ENCODE results near the gene KCNAB1. TPM values are rescaled to one million over a fixed set of nuclear protein-coding genes. Genes with fewer than 3 reads are reported as not detected.

Gene KCNAB1
- total and polyA plus RNA-seq, 2 donors (not counting 3 experiments of a cell fraction or from before 2014, with no cell fraction given): 0.21 TPM; not detected in 1

- intact Hi-C loops (cut with micrococcal nuclease): no loop called here
- POLR2A ChIA-PET: no interaction called here
- no peak for DNase-seq (ENCODE audit: low read depth, low spot score)
- no peak overlapping the region for H3K4me2 ChIP-seq (ENCODE audit: insufficient read depth, low read length)
- dilution Hi-C loops (cut with MboI; ENCODE audit: extremely low pct_ligation_motif_present, low sequenced_read_pairs): no loop called here
- no peak overlapping the region for H3K27ac ChIP-seq (ENCODE audit: insufficient read depth, low read depth, low read length)
- H3K27me3 ChIP-seq (ENCODE audit: control insufficient read depth in 2 of 2, insufficient read depth in 2 of 2, low read length in 2 of 2): no peaks in the 10 kb centered on the region
- no peak for TF ChIP-seq EZH2 (IDR thresholded peaks at IDR 0.05; ENCODE audit: borderline replicate concordance, low read depth, low read length, severe bottlenecking)
- TF ChIP-seq POLR2A (IDR thresholded peaks at IDR 0.05; ENCODE audit: low read depth, low read length): no peak
- no peak for TF ChIP-seq GATA2 (IDR thresholded peaks at IDR 0.05; ENCODE audit: insufficient read depth, insufficient read length, low read depth, low read length)
- no peak for TF ChIP-seq JUN (IDR thresholded peaks at IDR 0.05; ENCODE audit: borderline replicate concordance, insufficient read depth, insufficient read length, low read depth)
- TF ChIP-seq, protein P1, sequence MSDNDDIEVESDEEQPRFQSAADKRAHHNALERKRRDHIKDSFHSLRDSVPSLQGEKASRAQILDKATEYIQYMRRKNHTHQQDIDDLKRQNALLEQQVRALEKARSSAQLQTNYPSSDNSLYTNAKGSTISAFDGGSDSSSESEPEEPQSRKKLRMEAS (IDR thresholded peaks at IDR 0.05; ENCODE audit: insufficient read depth, insufficient read length): no peak
- TF ChIP-seq CTCF (IDR thresholded peaks at IDR 0.05; ENCODE audit: extremely low read depth in 1 of 2, insufficient read depth in 1 of 2, low read depth in 1 of 2, low read length in 2 of 2): no peak
- TF ChIP-seq POLR2AphosphoS5 (IDR thresholded peaks at IDR 0.05; ENCODE audit: insufficient read depth, low read depth, low read length): no peak
- TF ChIP-seq MYC (IDR thresholded peaks at IDR 0.05; ENCODE audit: low read depth, low read length): no peak
- no peak for TF ChIP-seq FOS (IDR thresholded peaks at IDR 0.05; ENCODE audit: borderline replicate concordance, insufficient read depth, low read length)
- H3K36me3 ChIP-seq (ENCODE audit: control insufficient read depth in 2 of 2, extremely low read depth in 1 of 2, insufficient read depth in 2 of 2, low read length in 2 of 2): no peaks in the 10 kb centered on the region
- no peak overlapping the region for H2AFZ ChIP-seq (ENCODE audit: low read depth, low read length)
- H3K9me3 ChIP-seq (replicated peaks; ENCODE audit: control insufficient read depth, insufficient read depth, low read length): no peaks in the 10 kb centered on the region
- H3K79me2 ChIP-seq (ENCODE audit: control insufficient read depth, insufficient read depth, low read length): no peaks in the 10 kb centered on the region
- CTCF ChIA-PET: interaction anchor here (0.8 to 2.3 kb wide), 5 partner anchors 9 to 199 kb away, joined by 3 to 17 read pairs (median 9); no protein-coding TSS in a partner anchor
- BruUV-seq (replicated peaks): no TSS peak
- no peaks in the 10 kb centered on the region for H4K20me1 ChIP-seq (replicated peaks; ENCODE audit: control insufficient read depth, extremely low read depth, insufficient read depth, low read length)
- H3K9ac ChIP-seq (replicated peaks; ENCODE audit: extremely low read depth, insufficient read depth, low read length): no peak overlapping the region
- no peaks in the 10 kb centered on the region for H3K9me1 ChIP-seq (replicated peaks; ENCODE audit: control insufficient read depth, extremely low read depth, insufficient read depth, low read length)
- H3K4me1 ChIP-seq (ENCODE audit: control insufficient read depth, extremely low read depth, insufficient read depth, low read length): no peaks in the 10 kb centered on the region
- H3K4me3 ChIP-seq (replicated peaks in 1 of 3; ENCODE audit: insufficient read depth in 1 of 3, low read depth in 1 of 3, low read length in 3 of 3): no peak overlapping the region
- no peak for FAIRE-seq
Observed at GRCh38 chr3:156373095-156373494, 252.7 kb downstream of the KCNAB1 start.

All from endothelial cell of umbilical vein (primary cell).